Ovary (tissue), 10 donors: Measurements from ENCODE around the gene PYGO2. TPM values are rescaled to one million over a fixed set of nuclear protein-coding genes. Genes with fewer than 3 reads are reported as not detected.

Experiments used
- DNase-seq, 5 donors: peaks; one replicate each; pipeline ENCODE4 v3.0.0-alpha.2; 2019 to 2020
- H3K27ac ChIP-seq, 2 donors: fragments of 200-600 bp; one replicate each; pipeline versions ENCODE4 v1.5.1 to v1.8.0; 2019 to 2022
- H3K27me3 ChIP-seq: fragments of 200-600 bp; one replicate; pipeline ENCODE4 v1.8.0; 2022
- H3K36me3 ChIP-seq: fragments of 200-600 bp; sonication (generic); one replicate; pipeline ENCODE4 v1.5.1; 2019
- H3K4me1 ChIP-seq: one replicate; pipeline ENCODE4 v1.8.1; 2013; ENCODE audit warnings: mild to moderate bottlenecking, moderate library complexity; ENCODE audit not compliant: insufficient read depth
- H3K4me3 ChIP-seq: fragments of 200-600 bp; sonication (generic); one replicate; pipeline ENCODE4 v1.5.1; 2017
- H3K9me3 ChIP-seq, 2 donors: fragments of 200-600 bp in 1 of 2; sonication (generic) in 1 of 2; one replicate each; pipeline versions ENCODE4 v1.5.1 to v1.8.1; 2013 to 2019; ENCODE audit warnings: mild to moderate bottlenecking in 1 of 2, moderate library complexity in 1 of 2
- EP300 ChIP-seq: sonication (generic); formaldehyde crosslinking; IDR thresholded peaks from one replicate; pipeline ENCODE4 v1.6.1; 2017; ENCODE audit warnings: antibody characterized with exemption
- POLR2A ChIP-seq: fragments of 450-650 bp; IDR thresholded peaks from one replicate; pipeline ENCODE4 v1.6.1; 2017; ENCODE audit warnings: antibody characterized with exemption, mild to moderate bottlenecking, moderate library complexity
- WGBS, 3 donors: extraction: QIAGEN DNeasy Blood & Tissue Kit in 1 of 3; methylation state at CpG; one replicate each; pipeline versions ENCODE4 v1.1.5 to v1.1.7; 2013 to 2017; 5-methylcytosine and 5-hydroxymethylcytosine counted together
- intact Hi-C, 4 donors: fragments of 100-400 bp; cut with DNase I; formaldehyde crosslinking; loops; one replicate each; pipeline versions ENCODE4 v1.11.0 to v1.15.1; 2022 to 2023
- long read RNA-seq, 3 donors: library from polyadenylated mRNA in 2 of 3; unstranded in 2 of 3; transcript quantifications; one replicate each; pipeline ENCODE4 v2.0.0 and lab custom pipeline, GENCODE V29; 2021 to 2026
- polyA plus RNA-seq, 2 donors: library from polyadenylated mRNA; stranded (reverse); fragments of 200-250 nt in 1 of 2; fragments of 350-450 nt in 1 of 2; fragmentation: Illumina TruSeq in 1 of 2; extraction: RNeasy Lipid Tissue Mini Kit (QIAGEN cat#74804) in 1 of 2; gene quantifications; one replicate each; pipeline ENCODE4 v1.2.3, GENCODE V29; 2013 to 2014
- total RNA-seq, 7 donors: library from RNA; depleted of rRNA in 2 of 7; stranded (reverse); fragments of >200 nt in 2 of 7; fragmentation: NEBNext Ultra II Directional in 3 of 7; extraction: Animal tissue kit (Norgen Biotek cat#: 25700) in 3 of 7; gene quantifications; one replicate each; pipeline versions ENCODE4 v1.1.0 to v1.2.4, GENCODE V29; 2016 to 2023
- TF ChIP-seq, protein P1 (sequence below), 3 donors: fragments of 450-650 bp in 2 of 3; fragments of 200-600 bp in 1 of 3; IDR thresholded peaks; one replicate each; pipeline versions ENCODE4 v1.5.1 to v1.8.0; 2016 to 2022; ENCODE audit warnings: antibody characterized with exemption in 3 of 3, mild to moderate bottlenecking in 1 of 3
- donor health status: DM: no; HTN: no; CAD: no; lungs with moderate emphysema.
- donor health status: DM: no; HTN: no; CAD: no.
- donor health status: Bipolar disorder and iron deficiency.
- donor health status: DM: yes; HTN: yes; CAD: no.
- donor health status: DM: no; HTN: no; CAD: no.
- donor health status: DM: yes; HTN: yes; CAD: no.

Gene PYGO2, protein sequence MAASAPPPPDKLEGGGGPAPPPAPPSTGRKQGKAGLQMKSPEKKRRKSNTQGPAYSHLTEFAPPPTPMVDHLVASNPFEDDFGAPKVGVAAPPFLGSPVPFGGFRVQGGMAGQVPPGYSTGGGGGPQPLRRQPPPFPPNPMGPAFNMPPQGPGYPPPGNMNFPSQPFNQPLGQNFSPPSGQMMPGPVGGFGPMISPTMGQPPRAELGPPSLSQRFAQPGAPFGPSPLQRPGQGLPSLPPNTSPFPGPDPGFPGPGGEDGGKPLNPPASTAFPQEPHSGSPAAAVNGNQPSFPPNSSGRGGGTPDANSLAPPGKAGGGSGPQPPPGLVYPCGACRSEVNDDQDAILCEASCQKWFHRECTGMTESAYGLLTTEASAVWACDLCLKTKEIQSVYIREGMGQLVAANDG
- total RNA-seq (10 to 100 TPM; 17.2 to 53.0 (median 42.5) TPM), polyA plus RNA-seq (10 to 100 TPM; 25.0 to 28.8 TPM)
- long read RNA-seq, donor 1, transcript PYGO2-202 (3 exons, 3,146 nt), result major isoform, 37 of 69 reads
- long read RNA-seq, donor 1, partial matches to known transcripts, result 0 of 69 reads
- long read RNA-seq, donor 1, other reads (novel, unspliced or antisense), result 31 of 69 reads
- long read RNA-seq, donor 2, transcript PYGO2-202 (3 exons, 3,146 nt), result major isoform, 29 of 30 reads
- long read RNA-seq, donor 2, partial matches to known transcripts, result 0 of 30 reads
- long read RNA-seq, donor 2, other reads (novel, unspliced or antisense), result 0 of 30 reads
- long read RNA-seq, donor 3, transcript PYGO2-202 (3 exons, 3,146 nt), result major isoform, 50 of 88 reads
- long read RNA-seq, donor 3, partial matches to known transcripts, result 2 of 88 reads
- long read RNA-seq, donor 3, other reads (novel, unspliced or antisense), result 35 of 88 reads

DNA sequence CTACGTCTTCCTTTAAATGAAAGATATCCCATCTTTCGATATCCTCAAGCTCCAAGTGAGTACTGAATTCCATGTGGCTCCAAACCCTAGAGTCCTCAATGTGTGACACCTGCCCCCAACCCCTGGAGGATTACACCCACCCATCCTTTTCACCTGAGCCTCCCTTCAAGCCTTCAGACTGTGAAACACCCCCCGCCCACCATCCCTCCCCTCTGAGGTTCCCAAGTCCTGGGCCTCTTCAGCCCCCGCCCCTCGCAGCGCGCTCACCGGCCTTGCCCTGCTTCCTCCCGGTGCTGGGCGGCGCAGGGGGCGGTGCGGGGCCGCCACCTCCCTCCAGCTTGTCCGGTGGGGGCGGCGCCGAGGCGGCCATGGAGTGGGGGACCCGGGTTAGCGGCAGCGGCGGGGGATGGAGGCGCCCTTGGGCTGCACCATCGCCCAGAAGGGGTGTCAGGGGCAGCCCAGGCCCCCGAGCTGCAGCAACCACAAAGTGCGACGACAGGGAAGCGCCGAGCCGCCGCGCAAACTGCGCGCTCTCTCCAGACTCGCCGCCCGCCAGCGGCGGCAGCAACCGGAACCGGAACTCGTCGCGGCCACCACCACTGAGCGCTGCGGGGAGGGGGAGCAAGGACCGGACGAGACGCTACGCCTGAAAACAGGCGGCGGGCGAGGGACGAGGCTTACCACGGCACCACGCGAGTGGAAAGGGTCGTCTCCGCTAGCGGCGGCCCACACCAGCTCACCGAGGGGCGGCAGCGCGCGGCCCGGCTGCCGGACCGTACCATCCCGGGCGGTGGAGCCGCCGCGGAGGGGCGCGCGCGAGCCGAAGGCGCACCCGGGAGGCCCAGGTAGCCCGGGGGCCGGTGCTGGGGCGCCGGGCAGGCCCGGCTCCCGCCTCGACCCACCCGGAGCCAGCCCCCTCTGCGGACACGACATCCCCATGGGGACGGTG is at the start of gene PYGO2:
Gene PYGO2 (minus strand): TSS at position 576 of the 949 bp plus-strand sequence. CDS start 206 bp downstream, at position 370.
- H3K36me3 ChIP-seq, result no peaks in the 10 kb centered on the region
- 0 to 1% (median 0%) methylated on average over 42 to 93 of the region's 93 CpGs for WGBS, 3 donors
- peaks cover 8% of the 10 kb centered on the region for H3K4me1 ChIP-seq
- intact Hi-C loops, result loop anchor here in 3 of 4 donors (5.0 kb wide), 2 partner anchors 36 to 41 kb away; partner anchors contain the start of gene ZBTB7B (in 1 of the 3)
- no peaks in the 10 kb centered on the region for H3K27me3 ChIP-seq
- peak within 1 kb of the TSS; percentile 96 to 99 for H3K27ac ChIP-seq
- H3K4me3 ChIP-seq, result peak within 1 kb of the TSS; percentile 82
- H3K9me3 ChIP-seq, result no peaks in the 10 kb centered on the region
- TF ChIP-seq, protein P1, sequence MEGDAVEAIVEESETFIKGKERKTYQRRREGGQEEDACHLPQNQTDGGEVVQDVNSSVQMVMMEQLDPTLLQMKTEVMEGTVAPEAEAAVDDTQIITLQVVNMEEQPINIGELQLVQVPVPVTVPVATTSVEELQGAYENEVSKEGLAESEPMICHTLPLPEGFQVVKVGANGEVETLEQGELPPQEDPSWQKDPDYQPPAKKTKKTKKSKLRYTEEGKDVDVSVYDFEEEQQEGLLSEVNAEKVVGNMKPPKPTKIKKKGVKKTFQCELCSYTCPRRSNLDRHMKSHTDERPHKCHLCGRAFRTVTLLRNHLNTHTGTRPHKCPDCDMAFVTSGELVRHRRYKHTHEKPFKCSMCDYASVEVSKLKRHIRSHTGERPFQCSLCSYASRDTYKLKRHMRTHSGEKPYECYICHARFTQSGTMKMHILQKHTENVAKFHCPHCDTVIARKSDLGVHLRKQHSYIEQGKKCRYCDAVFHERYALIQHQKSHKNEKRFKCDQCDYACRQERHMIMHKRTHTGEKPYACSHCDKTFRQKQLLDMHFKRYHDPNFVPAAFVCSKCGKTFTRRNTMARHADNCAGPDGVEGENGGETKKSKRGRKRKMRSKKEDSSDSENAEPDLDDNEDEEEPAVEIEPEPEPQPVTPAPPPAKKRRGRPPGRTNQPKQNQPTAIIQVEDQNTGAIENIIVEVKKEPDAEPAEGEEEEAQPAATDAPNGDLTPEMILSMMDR (IDR thresholded peaks at IDR 0.05), result peak; percentile 4 to 96 (median 92)
- TF ChIP-seq EP300, result no peak
- TF ChIP-seq POLR2A, result peak; percentile 72
- peak; percentile 75 to 86 (median 82) for DNase-seq

DNA sequence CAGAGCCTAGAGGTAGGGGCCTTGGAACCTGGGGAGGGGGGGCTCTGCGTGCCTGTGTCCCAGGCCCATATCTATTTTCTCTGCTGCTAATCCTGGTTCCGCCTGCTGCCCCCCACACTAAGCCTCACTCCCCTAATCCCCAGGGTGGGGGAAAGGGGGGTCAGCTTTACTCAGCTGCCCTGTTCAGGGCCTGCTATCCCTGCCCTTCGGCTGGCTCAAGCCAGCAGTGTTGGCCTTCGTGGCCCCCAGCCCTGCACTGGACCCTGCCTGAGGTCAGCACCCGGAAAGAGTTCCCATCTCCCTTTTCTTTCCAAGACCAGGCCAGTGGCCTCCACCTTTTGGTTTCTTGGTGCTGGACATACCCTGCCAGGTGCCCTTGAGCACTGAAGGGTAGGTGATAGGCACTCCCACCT is 49.4 kb upstream of the PYGO2 start:
- TF ChIP-seq POLR2A (no peak), EP300 (no peak)
- TF ChIP-seq, protein P1 (IDR thresholded peaks at IDR 0.05), result no peak
- peak in 1 of 5 donors; percentile 28 for DNase-seq
- Histone ChIP-seq H3K4me3 (no peak overlapping the region), H3K27ac (peak overlapping the region in 1 of 2 donors; percentile 57), H3K27me3 (no peaks in the 10 kb centered on the region), H3K4me1 (peaks cover 10% of the 10 kb centered on the region), H3K9me3 (no peaks in the 10 kb centered on the region), H3K36me3 (no peaks in the 10 kb centered on the region)
- WGBS, 3 donors, result 68 to 73% (median 69%) methylated on average over 5 of the region's 5 CpGs
- intact Hi-C loops, result no loop called here

DNA sequence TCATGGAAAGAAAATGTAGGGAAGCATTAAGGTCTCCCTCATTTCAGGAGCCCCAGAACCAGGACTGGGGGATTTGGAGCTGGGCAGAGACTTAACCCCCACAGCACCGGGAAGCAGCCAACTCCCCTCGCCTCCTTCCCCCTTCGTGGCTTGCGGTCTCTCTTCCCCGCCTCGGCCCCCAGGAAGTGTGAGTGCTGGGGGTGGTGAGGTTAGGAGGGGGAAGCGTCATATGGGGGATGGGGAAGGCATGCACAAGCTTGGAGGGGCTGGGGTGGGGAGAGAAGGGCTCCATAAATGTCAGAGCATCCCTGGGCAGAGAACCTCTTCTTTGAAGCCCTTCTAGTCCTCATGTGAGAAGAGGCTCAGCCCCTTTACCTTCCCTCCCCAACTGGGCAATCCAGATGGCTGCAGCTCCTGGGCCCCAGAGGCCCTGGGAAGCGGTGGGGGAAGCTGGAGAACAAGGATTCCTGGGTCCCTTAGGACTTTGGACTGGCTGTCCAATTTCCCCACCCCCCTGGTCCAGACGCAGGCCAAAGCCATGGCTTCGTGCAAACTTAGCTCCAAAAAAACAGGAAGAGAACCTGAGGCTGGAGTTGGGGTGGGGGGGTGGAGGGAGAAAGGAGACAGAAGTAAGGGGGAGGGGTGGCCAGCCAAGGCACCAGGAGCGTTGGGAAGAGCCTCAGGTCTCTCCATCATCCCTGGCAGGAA is 48.8 kb upstream of the PYGO2 start:
- no peak for TF ChIP-seq POLR2A
- TF ChIP-seq, protein P1 (IDR thresholded peaks at IDR 0.05), result no peak
- no peak for TF ChIP-seq EP300
- WGBS, 3 donors, result 63 to 75% (median 67%) methylated on average over 11 of the region's 11 CpGs
- intact Hi-C loops, result no loop called here
- Histone ChIP-seq H3K4me1 (peaks cover 11% of the 10 kb centered on the region), H3K27me3 (no peaks in the 10 kb centered on the region), H3K36me3 (no peaks in the 10 kb centered on the region), H3K27ac (peak overlapping the region in 1 of 2 donors; percentile 38), H3K9me3 (no peaks in the 10 kb centered on the region), H3K4me3 (no peak overlapping the region)
- peak in 1 of 5 donors; percentile 26 for DNase-seq
